HG03108 (cell line): Measurements from ENCODE around the gene SLC37A3.
"Not testable (repeated sequence)": the region's sequence is repeated elsewhere in the genome, so short reads cannot be mapped to it uniquely, and the experiment has no call there.

Experiments
- ATAC-seq: cut with Tn5 transposase; IDR thresholded peaks from one replicate; pipeline ENCODE4 v1.9.1; 2021; ENCODE audit warnings: moderate library complexity; ENCODE audit not compliant: unreplicated experiment

SLC37A3 gene, protein sequence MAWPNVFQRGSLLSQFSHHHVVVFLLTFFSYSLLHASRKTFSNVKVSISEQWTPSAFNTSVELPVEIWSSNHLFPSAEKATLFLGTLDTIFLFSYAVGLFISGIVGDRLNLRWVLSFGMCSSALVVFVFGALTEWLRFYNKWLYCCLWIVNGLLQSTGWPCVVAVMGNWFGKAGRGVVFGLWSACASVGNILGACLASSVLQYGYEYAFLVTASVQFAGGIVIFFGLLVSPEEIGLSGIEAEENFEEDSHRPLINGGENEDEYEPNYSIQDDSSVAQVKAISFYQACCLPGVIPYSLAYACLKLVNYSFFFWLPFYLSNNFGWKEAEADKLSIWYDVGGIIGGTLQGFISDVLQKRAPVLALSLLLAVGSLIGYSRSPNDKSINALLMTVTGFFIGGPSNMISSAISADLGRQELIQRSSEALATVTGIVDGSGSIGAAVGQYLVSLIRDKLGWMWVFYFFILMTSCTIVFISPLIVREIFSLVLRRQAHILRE

DNA sequence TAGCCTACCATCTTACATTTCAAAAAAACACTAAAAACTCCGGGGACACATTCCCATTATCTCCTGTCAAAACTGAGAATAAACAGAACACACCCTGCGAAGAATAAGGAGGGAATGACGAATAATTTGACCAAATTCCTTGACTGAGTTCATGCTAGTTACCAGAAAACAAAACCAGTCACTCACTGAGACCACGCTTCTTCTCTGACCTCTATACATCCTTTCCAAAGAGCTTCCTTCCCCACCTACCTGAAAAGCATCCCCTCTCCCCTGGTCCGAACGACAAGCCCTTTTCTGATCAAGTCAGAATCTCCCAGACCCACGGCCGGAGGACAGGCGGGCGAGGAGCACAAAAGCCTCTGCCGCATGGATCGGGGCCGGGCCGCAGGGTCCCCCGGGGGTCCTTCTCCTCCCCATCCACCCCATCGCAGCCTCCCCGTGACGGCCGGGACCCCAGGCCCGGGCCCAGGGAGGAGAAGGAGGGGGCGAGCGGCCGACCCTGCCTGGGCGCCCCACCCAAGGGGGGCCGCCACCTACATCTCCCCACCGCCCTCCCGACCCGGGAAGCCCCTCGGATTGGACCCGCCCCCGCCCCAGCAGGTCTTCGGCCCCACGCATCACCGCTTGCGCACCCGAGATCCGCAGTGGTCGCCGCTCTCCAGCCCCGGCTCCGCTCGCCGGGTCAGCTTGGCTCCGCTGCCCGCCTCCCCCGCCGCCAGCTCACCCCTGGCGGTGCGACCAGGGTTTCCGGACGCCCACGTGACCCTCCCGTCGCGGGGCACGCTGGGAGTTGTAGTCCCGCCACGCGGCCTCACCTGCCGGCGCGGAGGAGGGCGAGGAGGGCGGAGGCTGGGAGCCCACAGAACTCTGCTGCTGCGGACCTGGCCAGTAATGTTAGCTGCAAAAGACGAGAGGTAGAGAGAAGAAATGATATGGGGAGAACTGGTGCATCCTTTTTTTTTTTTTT lies at the start of gene SLC37A3:
Gene SLC37A3 (minus strand): TSS at position 747 of the 967 bp plus-strand sequence. CDS start 16,004 bp downstream, outside the sequence.
- ATAC-seq = peak; percentile 98

DNA sequence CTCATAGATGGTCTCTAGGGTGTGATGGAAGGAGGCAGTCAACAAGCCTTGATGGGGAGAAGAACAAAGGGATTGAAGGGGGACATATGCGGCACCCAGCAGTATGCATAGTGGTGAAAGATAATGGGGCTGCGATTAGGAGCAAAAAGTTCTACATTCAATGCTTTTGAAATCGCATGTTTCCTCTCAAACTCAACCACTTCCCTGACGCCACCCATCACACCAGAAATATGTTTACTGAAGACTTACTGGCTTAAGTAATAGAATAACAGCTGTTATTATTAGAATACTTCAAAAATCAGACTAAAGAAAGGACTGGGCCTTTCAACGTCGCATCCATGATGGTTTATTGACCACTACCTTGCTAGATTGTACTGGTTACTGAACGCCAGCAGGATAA lies 49.5 kb upstream of the SLC37A3 start:
- no peak for ATAC-seq

DNA sequence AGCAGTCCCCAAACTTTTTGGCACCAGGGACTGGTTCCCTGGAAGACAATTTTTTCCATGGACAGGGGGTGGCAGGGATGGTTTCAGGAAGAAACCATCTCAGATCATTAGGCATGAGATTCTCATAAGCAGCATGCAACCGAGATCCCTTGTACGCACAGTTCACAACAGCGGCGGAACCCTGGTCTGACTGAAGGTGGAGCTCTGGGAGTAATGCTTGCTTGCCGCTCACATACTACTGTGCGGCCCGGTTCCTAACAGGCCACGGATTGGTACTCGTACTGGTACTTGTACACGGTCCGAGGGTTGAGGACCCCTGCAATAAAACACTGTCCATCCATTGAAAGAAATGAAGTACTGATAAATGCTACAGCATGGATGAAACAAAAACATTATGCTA lies 48.1 kb upstream of the SLC37A3 start:
- no peak for ATAC-seq

DNA sequence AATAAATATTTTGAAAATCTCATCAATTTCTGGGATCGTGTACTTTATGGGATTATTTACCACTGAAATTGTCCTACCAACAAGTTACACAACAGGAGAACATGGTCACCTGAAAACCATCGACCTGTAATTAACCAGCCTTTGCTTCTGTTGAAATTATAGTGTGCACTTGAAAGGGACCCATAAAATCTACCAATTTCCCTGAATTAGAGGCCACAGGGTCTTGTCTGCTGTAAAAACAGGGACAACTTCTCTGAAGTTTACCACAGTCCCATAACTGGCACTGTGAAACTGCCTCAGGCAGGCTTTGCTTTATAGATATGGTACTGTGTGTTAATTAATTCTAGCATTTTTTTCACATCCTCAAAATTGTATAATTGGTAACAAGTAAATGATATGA lies 43.2 kb upstream of the SLC37A3 start:
- no peak for ATAC-seq

DNA sequence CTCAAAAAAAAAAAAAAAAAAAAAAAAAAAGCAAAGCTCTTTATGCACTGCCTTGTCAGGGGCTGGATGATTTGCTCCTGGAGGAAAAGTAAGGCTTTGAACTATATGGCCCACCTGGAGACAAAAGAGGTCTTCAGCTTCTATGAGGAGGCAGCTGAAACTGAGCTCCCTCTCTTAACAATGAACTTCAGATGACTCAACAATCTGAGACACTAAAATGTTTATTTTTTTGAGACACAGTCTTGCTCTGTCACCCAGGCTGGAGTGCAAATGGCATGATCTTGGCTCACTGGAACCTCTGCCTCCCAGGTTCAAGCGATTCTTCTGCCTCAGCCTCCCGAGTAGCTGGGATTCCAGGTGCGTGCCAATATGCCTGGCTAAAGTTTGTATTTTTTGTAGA lies 42.3 kb upstream of the SLC37A3 start:
- no peak for ATAC-seq

DNA sequence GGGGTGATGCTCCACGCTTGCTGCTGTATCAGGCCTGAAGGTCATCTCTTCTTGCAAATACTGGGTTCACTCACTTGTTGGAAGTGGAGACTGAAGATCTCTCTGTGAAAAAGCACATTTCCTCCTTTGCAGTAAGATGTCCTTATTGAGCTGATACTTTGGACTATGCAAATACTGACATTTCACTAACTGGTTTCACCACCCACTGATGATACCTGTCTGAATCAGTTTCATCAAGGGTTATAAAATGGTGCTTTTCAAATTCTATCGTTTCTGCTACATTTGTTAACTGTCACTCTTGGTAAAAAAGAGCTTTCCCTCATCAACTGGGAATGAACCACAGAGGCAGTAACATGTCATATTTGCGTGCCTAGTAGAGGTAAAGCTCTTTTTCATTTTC lies 41.0 kb upstream of the SLC37A3 start:
- ATAC-seq = no peak

DNA sequence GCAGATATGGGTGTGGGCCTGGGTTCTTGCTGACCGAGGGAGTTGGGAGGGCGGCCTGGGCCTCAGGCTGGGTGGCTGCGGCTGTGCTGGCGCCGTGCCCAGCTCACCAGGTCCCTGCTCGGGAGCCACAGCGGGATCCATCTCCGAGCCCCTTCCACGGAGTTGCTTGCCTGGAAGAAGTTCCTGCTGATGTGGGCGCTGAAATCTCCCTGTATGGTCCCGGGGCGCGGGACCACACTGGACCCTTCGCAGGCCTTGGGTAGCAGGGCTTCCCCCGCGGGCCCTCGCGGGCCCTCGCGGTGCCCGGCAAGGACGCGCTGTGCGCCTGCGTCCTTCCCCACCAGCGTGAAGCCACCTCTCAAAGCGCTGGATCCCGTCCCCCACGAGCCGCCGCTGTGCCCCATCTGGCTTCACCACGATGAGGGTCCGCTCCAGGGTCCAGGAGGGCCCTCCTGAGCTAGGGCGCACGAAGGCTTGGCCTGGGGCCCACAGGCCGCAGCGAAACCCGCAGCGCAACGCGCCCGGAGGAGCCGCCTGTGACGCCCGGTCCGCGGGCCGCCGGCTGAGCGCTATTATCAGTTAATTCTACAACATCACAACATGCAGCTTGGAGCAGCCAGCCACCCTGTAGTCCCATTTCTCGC lies 37.0 kb upstream of the SLC37A3 start:
- ATAC-seq = no peak

DNA sequence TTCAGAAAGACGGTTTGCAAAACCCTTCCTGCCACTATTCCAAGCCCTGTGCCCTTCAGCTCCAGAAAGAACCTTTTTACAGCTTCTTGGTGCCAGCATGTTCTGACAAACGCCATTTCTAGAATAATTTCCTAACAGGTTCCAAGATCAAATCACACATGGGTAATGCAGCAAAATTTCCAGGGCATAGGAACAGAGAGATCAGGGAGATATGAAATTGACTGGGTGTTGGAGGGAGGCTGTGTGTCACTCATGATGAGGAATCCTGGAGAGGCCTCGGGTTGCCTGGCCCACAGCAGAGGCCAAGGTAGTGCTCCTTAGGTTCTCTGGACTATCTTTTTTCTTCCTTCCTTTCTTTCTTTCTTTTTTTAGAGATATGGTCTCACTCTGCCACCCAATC lies 35.1 kb upstream of the SLC37A3 start:
- ATAC-seq = no peak

DNA sequence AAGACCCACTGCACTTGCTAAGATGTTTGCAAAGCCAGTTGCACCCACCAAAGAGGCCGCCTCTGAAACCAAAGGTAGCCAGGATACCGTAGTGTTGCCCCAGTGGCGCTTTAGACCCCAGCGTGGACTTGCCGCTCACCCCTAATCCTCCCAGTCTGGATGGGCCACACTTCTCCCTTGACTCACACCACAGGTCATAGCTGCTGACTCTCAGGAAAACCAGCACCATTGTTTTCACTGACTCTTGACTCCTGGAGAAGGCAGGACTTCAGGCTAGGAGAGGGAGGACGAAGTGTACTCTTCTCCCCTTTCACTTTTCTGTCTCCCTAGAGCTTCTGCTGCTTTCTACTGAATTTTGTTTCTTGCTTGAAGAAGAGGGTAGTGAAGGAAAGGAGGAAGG lies 27.8 kb upstream of the SLC37A3 start:
- no peak for ATAC-seq

DNA sequence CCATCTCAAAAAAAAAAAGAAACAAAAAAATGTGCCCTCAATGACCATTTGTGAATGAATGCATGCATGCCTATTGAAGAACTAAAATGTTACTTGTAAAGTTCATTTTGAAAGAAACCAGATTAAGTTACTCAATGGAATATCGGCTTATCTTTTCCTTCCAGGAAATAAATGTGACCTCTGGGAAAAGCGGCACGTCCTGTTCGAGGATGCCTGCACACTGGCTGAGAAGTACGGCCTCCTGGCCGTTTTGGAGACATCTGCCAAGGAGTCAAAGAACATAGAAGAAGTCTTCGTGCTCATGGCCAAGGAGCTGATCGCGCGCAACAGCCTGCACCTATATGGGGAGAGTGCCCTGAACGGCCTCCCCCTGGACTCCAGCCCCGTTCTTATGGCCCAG lies 27.4 kb upstream of the SLC37A3 start:
- ATAC-seq = no peak

DNA sequence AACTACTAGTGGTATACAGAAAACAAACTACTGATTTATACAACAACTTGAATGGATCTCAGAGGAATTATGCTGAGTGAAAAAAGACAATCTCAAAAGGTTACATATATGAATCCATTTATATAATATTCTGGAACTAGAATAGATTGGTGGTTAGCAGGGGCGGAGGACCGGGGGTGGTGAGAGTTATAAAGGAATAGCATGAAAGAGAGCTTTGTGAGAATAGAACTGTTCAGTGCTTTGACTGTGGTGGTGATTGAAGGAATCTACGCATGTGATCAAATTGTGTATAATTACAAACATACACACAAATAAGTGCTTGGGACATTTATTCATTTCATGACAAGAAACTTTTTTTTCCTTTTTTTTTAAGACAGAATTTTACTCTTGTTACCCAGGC lies 25.2 kb upstream of the SLC37A3 start:
- no peak for ATAC-seq

DNA sequence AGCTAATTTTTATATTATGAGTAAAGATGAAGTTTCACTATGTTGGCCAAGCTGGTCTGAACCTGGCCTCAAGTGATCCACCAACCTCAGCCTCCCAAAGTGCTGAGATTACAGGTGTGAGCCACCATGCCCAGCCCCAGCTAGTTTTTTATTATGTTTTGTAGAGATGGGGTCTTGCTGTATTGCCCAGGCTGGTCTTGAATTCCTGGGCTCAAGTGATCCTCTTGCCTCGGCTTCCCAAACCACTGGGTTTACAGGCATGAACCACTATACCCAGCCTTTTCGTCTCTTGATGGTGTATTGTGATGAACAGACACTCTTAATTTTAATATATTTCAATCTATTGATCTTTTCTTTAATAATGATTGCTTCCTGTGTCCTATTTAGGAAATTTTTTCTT lies 23.2 kb upstream of the SLC37A3 start:
- ATAC-seq = no peak

DNA sequence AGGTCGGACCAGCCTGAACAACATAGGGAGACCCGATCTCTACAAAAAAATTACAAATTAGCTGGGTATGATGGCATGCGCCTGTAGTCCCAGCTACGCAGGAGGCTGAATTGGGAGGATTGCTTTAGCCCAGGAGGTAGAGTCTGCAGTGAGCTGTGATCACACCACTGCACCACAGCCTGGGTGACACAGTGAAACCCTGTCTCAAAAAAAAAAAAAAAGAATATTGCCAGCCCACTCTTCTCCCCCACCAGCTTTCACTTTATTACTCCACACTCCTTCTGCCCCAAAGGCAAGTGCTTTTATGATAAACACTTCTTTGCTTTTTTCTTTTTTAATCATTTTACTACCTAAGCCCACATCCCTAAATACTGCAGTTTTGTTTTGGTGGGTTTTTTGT lies 20.3 kb upstream of the SLC37A3 start:
- no peak for ATAC-seq

DNA sequence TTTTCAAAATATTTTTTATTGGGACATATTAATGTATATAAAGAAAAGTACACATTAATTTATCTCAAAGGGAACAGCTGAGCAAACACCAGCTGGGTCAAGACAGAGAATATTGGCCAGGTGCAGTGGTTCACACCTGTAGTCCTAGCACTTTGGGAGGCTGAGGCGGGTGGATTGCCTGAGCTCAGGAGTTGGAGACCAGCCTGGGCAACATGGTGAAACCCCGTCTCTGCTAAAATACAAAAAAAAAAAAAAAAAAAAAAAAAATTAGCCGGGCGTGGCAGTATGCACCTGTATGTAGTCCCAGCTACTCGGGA lies 19.8 kb upstream of the SLC37A3 start:
- not testable (repeated sequence) for ATAC-seq

DNA sequence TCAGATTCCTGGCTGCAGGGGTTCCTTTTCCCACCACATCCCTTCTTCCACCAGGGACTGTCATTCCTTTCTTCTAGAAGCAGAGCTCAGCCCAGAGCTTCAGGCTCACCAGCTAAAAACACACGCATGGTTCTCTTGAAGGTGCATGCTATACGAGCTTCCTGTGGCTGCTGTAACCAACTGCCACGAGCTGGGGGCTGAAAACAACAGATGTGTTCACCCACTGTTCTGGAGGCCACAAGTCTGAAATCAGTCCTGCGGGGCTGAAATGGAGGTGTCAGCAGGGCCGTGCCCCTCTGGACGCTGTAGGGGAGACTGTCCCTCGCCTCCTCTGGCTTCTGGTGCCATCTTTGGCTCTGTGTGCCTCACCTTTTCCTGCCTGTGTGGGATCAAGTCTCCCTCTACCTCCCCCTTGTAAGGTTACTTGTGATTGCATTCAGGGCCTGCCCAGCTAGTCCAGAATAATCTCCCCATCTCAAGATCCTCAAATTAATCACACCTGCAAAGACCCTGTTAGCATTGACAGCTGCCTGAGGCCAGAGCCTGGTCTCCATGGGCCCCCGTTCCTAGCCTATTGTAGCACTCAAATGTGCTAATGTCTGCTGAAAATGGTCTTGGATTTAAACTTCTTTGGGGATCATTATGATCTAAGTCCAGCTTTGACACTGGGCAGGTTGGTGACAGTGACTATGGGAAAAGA lies 19.3 kb upstream of the SLC37A3 start:
- ATAC-seq = no peak

DNA sequence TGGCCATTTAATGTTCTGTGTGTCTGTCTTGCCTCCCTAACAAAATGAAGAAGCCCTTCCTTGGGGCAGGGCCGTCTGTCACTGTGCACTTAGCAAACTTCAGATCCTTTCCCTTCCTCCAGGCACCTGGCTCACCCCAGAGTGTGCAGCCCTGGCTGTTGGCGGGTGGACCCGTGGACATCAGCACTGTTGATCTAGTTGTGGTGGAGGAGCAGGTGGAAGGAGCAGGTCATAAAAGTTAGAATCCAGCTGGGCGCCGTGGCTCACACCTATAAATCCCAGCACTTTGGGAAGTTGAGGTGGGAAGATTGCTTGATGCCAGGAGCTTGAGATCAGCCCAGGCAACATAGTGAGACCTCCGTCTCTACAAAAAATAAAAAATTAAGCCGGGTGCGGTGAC lies 18.2 kb upstream of the SLC37A3 start:
- ATAC-seq = no peak

DNA sequence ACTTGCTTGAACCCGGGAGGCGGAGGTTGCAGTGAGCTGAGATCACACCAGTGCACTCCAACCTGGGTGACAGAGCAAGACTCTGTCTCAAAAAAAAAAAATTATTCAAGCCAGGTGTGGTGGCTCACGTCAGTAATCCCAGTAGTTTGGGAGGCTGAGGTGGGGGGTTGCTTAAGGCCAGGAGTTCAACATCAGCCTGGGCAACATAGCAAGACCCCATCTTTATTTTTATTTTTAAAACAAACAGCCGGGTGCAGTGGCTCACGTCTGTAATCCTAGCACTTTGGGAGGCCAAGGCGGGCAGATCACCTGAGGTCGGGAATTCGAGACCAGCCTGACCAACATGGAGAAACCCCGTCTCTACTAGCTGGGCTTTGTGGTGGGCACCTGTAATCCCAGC lies 17.5 kb upstream of the SLC37A3 start:
- not testable (repeated sequence) for ATAC-seq

DNA sequence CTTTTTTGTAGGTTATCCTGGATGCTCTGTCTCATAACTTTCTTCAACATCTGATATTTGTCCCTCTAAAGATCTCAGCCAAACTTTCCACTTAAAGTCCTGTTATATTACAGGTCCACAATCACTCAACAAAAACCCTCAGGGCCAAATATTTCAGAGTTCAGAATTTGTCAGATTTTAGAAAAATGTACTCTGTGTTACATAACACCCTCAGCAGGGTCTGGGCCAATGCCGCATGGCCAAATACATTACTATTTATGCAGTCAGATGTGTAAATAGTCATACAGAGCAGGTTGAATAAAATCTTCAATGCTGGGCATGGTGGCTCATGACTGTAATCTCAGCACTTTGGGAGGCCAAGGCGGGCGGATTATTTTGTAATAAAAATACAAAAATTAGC lies 17.0 kb upstream of the SLC37A3 start:
- ATAC-seq = no peak

DNA sequence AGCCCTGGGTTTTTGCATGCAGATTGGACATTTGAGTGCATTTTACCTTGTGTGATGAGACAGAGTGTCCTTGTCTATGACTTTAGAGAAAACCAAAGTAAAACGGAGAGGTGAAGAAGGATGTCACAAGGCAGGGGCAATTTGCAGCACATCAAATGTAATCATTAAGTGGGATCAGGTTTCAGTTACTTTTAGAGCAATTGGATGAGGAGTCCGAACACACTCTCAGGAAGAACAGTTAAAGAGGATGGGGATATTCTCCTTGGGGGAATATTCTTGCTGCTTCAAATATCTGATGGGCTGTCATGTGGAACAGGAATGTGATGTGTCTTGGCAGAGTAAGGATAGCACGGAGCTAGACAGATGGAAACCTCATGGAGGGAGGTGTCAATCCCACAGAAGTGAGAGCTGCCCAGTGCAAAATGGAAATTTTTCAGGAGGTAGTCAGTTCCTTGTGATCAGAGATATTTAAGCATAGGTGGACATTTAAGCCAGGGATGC lies 6.3 kb upstream of the SLC37A3 start:
- ATAC-seq = no peak

DNA sequence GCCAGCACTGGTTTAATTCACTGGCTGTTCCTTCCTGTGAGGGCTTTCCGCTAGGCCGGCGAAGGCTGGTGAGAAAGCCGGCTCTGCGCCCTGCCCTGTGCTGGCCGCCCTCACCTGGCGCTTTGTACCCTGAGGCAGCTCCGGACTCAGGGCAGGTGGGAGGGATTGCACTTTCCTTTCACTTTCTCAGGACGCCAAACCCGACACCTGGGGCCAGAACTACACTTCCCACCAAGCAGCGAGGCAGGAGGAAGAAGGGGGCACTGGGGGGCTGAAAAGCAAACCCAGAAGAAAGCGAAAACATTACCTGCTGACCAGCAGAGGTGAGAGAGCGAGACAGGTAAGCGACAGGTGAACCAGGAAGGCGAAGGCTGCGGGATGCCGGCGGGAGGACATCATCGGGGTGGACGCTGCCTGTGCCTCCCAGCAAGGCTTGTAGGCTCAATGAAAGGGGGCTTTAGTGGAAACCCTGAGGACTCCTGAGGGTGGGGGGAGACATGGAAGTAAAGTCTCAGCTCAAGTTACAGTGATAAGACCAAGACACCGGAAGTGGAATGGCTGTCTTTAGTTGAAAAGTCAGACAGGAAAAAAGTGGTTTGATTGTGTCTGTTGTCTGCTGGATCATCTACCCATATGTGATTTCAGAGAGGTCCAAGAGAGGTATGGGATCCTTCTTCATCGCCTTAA lies 5.7 kb upstream of the SLC37A3 start, which contains the start of gene RAB19:
Gene RAB19 (plus strand): TSS at position 181 of the 687 bp plus-strand sequence. CDS start 3,589 bp downstream, outside the sequence.
- no peak for ATAC-seq
